ENCODE results near the gene C1orf198.

C1orf198 gene

GRCh38 chr1:230876660-230877059, 8.3 kb upstream of the C1orf198 start:
- ChIA-PET POLR2A (interaction anchor here (1.4 to 1.7 kb wide), 2 partner anchors 8 to 10 kb away, joined by 4 read pairs; no protein-coding TSS in a partner anchor), CTCF (interaction anchor here (2.2 kb wide), 1 partner anchor 25 kb away, joined by 9 read pairs; no protein-coding TSS in a partner anchor)
- no peak overlapping the region for H3K4me3 ChIP-seq (ENCODE audit: low read depth, low read length)
- TF ChIP-seq CTCF (IDR thresholded peaks at IDR 0.05; ENCODE audit: insufficient read depth, low read length, missing control alignments): no peak
- DNase-seq (ENCODE audit: low read depth, low spot score): no peak

- DNase-seq (ENCODE audit: low read depth, low spot score): no peak
- H3K4me3 ChIP-seq (ENCODE audit: low read depth, low read length): no peak overlapping the region
- ChIA-PET CTCF (no interaction called here), POLR2A (no interaction called here)
- TF ChIP-seq CTCF (IDR thresholded peaks at IDR 0.05; ENCODE audit: insufficient read depth, low read length, missing control alignments): no peak
Observed at GRCh38 chr1:230875370-230875769, 7.0 kb upstream of the C1orf198 start.

- ChIA-PET CTCF (interaction anchor here (1.0 to 1.1 kb wide), 3 partner anchors 46 to 73 kb away, joined by 3 to 4 read pairs (median 3); no protein-coding TSS in a partner anchor), POLR2A (interaction anchor here (2.0 kb wide), 1 partner anchor 30 kb away, joined by 6 read pairs; no protein-coding TSS in a partner anchor)
- H3K4me3 ChIP-seq (ENCODE audit: low read depth, low read length): no peak overlapping the region
- DNase-seq (ENCODE audit: low read depth, low spot score): no peak
- no peak for TF ChIP-seq CTCF (IDR thresholded peaks at IDR 0.05; ENCODE audit: insufficient read depth, low read length, missing control alignments)
Observed at GRCh38 chr1:230870916-230871315, 2.6 kb upstream of the C1orf198 start.

- peak overlapping the region; percentile 84 for H3K4me3 ChIP-seq (ENCODE audit: low read depth, low read length)
- ChIA-PET CTCF (interaction anchor here (1.0 to 1.2 kb wide), 3 partner anchors 30 to 72 kb away, joined by 3 to 5 read pairs (median 3); no protein-coding TSS in a partner anchor), POLR2A (interaction anchor here (1.0 to 3.8 kb wide), 4 partner anchors 8 to 32 kb away, joined by 3 to 24 read pairs (median 5); no protein-coding TSS in a partner anchor)
- TF ChIP-seq CTCF (IDR thresholded peaks at IDR 0.05; ENCODE audit: insufficient read depth, low read length, missing control alignments): no peak
- no peak for DNase-seq (ENCODE audit: low read depth, low spot score)
Observed at GRCh38 chr1:230869500-230869899, 1.2 kb upstream of the C1orf198 start.

GRCh38 chr1:230868736-230869385, 540 bp upstream of the C1orf198 start:
- no peak for DNase-seq (ENCODE audit: low read depth, low spot score)
- CTCF ChIA-PET: interaction anchor here (1.0 to 1.2 kb wide), 2 partner anchors 31 to 71 kb away, joined by 3 to 5 read pairs; no protein-coding TSS in a partner anchor
- H3K4me3 ChIP-seq (ENCODE audit: low read depth, low read length): peak overlapping the region; percentile 84
- POLR2A ChIA-PET: interaction anchor here (1.0 to 3.8 kb wide), 4 partner anchors 9 to 32 kb away, joined by 3 to 24 read pairs (median 5); no protein-coding TSS in a partner anchor
- no peak for TF ChIP-seq CTCF (IDR thresholded peaks at IDR 0.05; ENCODE audit: insufficient read depth, low read length, missing control alignments)

Measured in AG04449 (cell line).